Activated CD8-positive, alpha-beta memory T cell treated with anti-CD3 and anti-CD28 coated beads, Interleukin-2, amount 50 U/mL, for 24 hours (primary cell): ENCODE data around the gene STUB1.
A peak's percentile ranks its signal among the peaks of the same experiment; 100 is the strongest.

Experiments used
- DNase-seq: peaks from one replicate; pipeline ENCODE4 v3.0.0-alpha.2; 2020; ENCODE audit errors: extremely low read depth

The STUB1 gene

DNA sequence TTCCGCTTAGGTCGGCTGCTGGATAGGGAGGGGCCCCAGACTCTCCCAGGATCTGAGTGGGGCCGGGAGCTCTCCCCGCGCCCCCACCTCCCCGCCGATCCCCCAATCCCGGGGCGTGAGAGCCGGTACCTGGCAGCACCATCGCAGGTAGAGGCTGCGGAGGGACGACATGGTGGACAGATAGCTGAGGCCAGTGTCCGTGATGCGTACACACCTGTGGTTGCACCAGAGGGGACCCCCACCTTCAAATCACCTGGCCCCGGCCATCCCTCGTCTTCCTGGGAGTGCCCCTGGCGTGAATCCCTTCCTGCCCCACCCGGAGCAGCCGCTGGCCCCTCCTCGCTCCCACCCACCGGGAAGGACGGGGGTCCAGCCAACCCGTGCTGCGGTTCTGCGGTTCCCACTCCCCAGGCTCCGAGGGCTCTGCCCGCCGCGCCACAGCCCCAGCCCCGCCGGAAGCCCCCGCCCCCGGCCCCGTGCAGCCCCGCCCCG is 14.7 kb downstream of the STUB1 start:
- no peak for DNase-seq

DNA sequence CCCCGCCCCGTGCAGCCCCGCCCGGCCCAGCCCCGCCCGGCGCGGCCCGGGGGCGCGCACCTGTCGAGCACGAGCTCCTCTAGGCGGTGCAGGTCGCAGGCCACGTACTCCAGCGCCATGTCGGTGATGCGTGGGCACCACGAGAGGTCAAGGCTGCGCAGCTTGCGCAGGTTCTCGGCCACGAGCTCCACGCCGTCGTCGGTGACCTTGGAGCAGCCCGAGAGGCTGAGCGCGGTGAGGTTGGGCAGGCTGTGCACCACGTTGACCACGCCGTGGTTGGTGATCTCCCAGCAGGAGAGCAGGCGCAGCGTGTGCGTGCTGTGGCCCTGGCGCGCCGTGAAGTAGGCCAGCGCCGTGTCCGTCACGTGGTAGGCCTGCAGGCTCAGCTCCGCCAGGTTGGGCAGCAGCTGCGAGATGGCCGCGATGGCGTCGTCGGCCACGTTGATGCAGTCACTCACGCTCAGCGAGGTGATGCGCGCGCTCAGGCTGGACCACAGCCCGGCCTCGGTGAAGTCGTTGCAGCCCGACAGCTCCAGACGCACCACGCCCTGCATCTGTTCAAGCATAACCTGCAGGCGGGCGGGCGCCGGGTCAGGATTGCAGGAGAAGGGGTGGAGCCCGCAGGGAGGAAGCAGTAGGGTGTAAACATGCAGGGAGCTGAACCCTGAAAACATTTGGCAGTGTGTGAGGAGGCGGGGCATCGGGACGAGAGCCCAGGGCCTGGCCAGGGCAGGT is 15.3 kb downstream of the STUB1 start:
- no peak for DNase-seq

DNA sequence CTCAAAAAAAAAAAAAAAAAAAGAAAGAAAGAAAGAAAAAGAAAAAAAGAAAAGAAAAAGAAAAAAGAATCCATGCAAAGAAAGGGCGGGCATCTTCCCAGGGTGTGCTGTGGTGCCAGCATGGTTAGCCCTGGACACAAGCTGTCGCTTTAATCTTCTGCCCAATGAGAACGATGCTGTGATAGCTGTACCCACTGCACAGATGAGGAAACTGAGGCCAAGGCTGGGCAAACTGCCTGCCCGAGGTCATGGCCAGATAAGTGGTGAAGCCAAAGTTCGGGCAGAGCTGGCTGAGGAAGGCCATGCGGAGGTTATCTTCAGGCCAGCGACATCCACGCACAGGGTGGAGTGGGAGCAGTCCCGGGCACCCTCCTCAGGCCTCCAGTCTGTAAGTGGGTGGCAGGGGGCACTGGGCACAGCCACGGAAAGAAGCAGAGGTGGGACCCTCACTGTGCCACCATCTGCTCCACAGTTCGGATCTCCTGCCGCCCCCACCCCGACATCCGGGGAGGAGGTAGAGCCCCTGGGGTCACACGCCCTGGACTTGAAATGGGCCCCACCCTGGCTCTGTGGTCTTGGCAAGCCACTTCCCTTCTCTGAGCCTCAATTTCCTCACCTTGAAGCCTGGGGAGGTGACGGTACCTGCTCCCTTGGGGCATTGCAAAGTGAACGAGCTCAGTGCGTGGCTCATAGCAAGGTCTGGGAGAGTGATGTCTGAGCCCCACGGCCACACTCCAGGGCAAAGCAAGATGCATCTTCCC is 18.9 kb downstream of the STUB1 start:
- DNase-seq = no peak

DNA sequence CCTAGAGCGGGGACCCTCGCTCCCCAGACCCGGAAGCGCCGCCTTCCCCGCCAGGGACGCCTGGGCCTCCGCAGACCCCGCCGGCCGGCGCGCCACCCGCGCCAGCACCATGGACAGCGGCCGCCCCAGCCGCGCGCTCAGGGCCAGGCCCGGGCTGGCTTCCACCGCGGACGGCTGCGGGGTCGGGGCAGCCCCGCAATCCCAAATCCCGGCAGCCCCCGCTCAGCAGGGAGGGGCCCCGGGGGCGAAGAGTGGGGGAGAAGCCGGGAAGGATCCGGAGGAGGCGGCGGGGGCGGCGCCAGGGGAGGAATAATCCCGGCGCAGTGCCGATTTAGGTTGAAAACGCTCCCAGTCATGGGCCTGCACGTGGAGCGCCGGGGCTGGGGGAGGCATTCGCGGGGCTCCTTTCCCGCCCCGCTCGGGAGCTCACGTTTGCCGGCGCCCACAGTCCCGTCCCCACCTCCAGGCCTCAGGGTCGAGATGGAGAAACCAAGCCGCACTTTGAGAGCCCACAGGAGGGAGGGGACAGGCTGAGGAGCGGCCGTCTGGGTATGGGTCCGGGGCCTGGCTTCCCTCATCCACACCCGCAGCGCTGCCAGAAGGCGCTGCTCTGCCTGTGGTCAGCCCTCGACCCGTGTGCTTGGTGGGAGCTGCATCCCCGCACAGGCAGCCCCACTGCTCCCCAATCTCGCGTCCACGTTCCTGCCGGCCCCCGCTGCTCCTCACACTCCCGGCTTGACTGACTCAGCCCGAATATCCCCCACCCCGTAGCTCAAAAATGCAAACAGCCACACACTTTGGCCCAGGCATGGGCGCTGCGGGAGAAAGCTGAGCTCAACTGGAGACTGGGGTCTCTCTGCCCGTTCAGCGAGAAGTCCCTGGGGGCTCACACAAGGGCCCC is 20.7 kb downstream of the STUB1 start:
- DNase-seq = no peak

DNA sequence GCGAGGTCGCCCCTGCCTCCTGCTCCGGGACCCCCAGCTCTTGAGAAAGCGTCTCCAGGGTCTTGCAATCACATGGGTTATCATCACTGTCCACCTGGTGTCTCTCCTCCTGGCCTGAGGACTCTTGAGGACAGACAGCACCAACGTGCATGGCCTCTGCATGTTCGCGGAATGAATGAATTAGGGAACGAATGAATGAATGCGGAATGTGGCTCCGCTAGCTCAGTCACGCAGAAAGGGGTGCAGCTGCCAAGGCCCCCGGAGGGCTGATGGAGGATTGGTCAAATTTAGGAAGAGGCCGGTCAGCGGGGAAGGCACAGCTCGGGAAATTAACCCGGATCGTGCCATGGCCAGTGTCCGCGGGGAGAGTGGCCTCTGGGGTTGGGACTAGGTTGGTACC is 22.1 kb downstream of the STUB1 start:
- DNase-seq = no peak

DNA sequence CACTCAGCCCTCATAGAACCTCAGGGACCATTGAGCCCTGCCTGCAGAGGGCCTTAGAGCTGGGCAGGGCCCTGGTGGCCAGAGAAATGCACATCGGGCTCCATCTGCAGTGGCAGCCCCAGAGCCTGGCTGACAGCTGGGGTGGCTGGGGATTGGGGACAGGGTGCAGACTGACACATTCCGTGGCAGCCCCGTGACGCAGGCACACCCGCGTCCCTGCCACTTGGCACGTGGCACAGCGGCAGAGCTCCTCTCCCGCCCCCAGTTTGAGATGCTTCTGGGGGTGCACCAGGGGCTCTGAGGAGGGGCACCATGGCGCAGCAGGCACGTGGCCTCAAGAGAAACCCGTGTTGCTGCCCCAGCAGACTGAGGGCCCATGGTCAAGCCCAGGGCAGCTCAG is 23.2 kb downstream of the STUB1 start:
- no peak for DNase-seq

DNA sequence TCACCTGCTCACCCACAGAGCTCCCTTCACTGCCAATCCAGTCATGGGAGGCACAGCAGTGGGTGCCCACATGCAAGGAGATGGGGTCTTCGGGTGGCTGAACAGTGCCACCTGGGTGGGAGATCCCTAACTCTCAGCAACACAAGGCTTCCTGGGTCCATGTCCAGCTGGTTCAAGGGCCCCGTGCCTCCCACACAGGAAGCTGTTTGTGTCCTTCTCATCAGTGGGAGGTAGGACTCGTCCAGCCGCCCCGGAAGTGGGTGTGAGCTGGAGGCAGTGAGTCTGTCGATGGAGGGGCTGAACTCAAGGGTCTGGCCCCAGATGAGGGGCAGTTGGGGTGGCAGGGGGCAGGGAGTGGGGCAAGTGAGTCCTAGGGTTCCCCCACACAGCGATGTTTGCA is 23.8 kb downstream of the STUB1 start:
- DNase-seq = no peak

DNA sequence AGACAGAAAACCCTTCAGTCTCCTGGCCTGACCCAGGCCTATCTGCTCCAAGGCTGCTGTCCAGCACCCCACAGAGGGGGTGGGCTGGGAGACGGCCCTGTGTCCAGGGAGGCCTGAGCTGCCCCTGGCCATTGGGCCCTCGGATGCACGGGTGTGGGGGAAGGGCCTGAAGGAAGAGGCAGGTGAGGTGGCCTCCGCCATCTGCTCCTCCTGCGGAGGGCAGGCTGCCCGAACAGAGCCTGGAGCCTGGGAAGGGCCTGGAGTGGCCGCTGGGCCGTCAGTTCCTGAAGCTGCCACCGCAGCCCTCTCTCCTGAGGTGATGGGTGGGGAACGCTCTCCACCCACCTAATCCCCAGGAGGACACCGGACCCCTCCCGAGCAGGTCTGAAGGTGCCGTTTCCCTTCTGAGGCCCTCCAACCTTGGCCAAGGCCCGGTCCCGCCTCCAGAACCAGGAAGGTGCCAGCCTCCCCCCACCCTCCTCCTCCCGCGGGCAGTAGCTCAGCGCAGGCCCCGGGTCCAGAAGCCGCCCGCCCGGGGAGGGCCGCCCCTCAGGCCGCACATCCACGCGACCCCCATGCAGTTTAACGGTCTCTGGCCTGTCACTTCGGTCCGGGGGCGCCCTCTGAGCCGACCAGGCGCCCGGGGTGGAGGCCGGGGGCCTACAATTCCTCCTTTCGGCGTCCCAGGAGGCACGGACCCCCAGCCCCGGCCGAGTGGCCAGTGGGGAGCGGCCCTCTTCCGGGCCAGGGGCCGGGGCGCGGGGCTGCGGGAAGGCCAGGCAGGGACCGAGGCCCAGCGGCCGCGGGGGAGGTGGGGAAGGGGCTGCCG is 24.6 kb downstream of the STUB1 start:
- DNase-seq = no peak

DNA sequence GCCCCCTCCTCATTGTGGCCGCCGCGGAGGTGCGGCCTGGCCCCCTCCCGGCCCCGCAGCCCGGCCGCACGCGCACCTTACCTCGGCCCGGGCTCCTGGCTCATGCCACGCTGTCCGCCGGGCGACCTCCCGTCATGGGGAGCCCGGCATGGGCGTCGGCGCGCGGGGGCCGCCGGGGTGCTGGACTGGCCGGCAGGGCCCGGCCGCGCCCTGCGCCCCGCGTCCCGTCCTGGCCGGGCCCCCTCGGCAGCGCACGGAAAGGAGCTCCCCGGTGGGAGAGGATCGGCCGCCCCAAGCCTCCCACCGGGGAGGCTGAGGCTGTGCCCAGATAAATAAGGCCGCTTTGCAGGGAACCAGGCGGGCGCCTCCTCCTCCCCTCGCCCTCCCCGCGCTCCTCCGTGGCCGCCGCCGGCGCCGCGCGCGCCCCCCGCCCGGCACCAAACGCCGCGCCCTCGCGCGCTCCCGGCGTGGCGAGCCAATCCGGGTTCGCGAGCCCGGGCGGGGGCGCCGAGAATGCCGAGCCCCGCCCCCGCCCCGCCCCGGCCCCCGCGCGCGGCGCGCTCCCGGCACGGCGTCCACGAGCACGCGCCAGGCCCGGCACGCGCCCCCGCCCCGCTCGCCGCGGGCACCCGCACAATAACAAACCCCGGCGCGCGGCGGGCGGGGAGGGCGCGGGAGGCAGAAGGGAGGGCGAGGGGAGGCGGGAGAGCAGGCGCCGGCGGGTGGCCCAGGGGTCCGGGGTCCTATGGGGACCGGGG is 25.4 kb downstream of the STUB1 start, which contains the start of gene FBXL16:
Gene FBXL16 (minus strand): TSS at position 371 of the 758 bp plus-strand sequence. CDS start 8,396 bp downstream, outside the sequence.
- no peak for DNase-seq

DNA sequence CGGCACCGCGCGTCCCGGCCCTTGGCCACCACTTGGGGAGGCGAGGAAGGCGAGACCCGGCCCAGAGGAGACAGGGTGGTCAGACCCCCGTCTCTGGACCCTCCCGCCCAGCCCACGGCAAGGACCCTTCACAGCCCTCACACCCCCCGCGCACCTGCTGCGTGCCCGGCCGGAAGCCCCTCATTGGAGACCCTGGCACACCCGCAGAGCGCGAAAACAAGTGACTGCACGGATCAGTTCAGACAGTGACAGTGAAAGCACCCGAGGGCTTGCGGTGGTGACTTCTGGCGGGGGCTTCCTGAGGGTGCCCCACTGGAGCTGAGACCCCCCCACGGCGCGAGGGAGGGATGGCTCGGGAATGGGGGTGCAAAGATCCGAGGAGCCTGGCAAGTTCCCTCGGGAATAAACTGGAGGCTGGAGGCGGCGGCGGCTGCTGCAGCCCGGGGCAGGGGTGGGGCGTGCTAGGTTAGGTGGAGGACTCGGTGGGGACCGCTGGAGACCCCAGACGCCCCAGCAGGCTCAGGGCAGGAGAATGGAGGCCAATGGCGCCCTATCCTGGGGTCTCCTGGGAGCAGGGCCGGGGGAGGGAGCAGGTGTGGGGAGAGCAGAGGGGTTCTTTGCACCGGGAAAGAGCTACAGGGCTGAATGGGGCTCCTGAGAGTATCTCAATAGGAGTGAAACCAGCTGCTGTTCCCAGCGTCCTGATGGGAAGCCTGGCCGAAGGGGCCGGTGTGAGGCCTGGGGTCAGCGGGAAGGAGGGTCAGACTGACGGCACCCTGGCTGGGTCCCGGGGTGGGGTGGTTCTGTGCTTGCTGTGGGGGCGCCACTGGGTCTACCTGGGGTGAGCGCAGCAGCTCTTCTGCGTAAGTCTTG is 26.2 kb downstream of the STUB1 start:
- DNase-seq = no peak

DNA sequence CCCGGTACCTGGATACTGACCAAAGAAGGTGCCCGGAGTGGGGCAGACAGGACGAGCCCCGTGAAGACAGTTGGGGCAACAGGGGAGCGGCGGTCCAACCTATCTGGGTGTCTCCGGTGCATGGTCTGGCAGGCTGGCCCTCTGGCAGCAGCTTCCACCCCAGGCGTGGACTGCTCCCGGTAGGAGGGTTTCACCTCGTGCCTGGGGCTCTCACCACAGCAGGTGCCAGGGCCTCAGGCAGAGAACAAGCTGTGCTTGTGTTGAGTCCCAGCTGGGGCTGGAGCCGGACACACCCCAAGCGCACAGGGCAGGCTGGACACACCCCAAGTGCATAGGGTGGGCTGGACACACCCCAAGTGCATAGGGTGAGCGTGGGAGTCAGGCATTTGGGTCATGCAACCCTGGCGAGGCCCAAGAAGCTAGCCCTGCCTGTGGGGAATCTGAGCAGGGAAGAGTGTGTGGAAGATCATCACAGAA is 26.9 kb downstream of the STUB1 start:
- no peak for DNase-seq

DNA sequence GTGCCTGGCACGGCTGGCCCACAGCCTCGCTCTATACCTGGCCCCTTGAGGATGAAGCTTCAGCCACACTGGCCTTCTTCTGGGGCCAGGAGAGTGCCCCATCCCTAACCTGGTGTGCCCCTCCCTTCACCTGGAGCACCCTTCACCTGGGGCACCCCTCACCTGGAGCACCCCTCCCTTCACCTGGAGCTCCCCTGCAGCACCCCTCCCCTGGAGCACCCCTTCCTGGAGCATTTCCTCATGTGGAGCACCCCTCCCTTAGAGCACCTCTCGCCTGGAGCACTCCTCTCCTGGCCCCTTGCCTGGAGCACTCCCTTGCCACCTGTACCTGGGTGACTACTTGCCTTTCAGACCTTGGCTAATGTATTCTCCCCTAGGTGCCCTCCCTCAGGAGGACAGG is 27.8 kb downstream of the STUB1 start:
- no peak for DNase-seq

DNA sequence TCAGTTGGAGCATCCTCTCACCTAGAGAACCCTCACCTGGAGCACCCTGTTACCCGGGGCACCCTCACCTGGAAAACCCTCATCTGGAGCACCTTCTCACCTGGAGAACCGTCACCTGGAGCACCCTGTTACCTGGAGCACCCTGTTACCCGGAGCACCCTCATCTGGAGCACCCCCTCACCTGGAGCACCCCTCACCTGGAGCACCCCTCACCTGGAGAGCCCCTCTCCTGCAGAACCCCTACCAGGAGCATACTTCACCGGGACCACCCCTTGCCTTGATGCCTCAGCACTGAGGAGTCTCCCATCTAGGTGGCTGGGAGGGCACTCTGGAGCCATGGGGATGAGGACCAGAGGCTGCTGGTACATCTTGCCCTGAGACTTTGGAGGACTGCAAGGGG is 28.7 kb downstream of the STUB1 start:
- no peak for DNase-seq

DNA sequence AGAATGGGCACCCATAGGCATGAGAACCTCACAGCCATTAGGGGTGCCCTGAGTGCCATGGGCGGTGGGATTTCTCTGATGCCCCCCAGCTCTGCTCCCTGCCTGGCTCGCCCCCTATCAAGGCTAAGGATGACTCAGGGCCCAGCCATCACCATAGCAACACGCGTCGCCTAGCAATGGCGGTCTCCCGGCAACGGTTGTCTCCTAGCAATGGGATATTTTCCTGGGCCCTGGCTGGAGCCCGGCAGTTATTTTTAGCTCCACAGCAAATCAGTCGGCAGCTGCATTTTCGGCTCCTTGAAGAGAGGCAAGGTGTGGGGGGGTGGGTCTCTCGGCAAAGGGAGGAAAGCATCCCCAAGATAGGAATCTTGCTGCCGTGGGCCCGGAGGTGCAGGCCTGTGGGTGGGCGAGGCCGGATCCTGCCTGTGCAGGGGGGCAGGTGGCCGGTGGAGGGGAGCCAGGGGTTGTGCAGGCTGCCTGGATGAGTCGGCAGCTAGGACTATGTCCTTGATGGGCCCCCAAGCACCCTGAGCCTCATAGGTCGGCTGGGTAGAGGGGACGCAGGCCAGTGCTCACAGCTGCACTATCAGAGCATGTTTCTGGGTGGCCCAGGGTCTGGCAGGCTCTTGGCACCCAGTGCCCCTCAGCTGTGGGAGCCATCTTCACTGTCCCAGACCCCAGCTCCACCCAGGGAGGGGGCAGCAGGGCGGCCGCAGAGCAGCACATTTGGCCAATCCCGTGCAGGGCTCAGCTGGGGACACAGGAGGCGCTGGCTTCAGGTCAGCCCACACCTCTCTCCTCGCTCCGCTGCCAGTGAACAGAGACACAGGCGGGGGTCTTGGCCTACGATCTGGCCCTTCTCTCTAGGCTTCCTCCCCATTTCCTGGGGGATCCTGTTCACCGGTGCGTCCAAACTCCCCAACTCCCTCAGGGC is 29.6 kb downstream of the STUB1 start:
- no peak for DNase-seq

DNA sequence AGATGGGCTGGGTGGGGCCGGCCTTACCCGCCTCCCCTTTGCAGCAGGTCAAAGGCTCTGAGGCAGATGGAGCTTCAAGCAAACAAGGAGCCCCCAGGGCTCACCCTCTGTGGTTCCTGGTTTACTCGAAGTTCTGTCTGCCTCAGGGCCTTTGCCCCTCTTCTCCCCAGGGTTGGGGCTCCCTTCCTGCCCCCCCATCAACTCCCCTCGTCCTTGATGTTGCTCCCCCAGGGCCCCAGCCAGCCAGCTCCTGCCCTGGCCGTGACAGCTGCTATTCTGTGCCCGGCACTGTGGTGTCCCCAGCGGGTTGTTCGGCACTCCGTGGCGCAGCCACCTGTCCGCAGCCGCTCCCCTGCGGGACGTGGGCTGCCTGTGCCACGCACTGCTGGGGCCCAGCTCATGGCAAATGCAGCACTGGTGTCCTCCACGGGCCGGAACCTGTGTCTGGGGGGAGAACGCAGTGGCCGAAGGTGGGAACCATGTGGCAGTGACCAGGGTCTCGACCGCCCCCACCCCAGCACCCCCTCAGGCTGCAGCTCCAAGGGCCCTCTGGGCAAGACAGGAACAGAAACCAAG is 30.4 kb downstream of the STUB1 start:
- DNase-seq = no peak

DNA sequence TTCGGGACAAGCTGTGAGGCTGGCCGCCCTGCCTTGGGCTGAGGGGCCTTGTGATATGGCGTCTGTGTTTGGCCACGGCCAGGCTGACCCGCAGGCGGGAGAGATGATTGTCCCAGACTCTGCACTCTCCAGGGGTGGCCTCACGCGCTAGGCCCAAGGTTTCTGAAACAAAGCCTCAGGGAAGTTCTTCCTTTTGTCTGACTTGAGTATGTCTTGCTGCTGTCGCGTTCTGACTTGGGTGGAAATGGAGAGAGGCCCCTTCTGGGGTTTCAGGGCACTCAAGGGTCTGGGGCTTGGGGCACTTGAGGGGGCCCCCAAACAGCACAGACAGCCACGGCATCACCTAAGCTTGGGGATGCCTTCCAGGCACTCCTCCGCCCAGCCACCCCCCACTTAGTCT is 30.9 kb downstream of the STUB1 start:
- DNase-seq = no peak

DNA sequence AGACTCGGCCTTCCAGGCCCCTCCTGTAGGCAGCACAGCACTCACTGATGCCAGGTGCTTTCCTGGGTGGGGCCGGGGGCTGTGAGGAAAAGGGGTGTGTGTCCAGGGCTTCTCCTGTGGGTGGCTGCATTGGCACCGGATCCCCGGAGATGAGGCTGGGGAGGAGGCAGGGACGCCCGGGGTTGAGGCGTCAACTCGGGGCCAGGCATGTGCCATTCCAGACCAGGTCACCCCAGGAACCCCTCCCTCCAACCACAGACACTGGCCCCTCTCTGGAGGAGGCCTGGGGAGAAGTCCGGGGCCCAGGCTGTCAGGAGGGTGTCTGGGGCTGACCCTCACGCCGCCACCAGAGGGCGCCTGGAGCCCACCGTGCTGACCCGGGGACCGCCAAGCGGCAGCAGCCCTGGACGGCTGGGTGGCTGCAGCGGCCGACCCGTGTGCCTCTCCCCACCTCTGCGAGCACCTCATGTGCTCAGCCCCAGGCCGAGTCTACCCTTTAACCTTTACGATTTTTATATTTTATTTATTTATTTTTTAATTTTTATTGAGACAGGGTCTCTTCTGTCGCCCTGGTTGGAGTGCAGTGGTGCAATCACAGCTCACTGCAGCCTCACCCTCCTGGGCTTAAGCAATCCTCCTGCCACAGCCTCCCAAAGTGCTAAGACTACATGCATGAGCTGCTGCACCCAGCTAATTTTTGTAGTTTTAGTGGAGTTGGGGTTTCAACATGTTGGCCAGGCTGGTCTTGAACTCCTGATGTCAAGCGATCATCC is 31.5 kb downstream of the STUB1 start:
- DNase-seq = peak; percentile 33
